Natural killer cell treated with Interleukin-12 subunit alpha and Interleukin-12 subunit beta and Interleukin-15 and Interleukin-18, amount 100 ng/mL, for 72 hours (primary cell): ENCODE results near the gene MRGPRX3. TPM values are rescaled to one million over a fixed set of nuclear protein-coding genes. Genes with fewer than 3 reads are reported as not detected.

ENCODE experiments used
- total RNA-seq, 2 donors: library from RNA; stranded (reverse); gene quantifications; one replicate each; pipeline ENCODE4 v1.2.3, GENCODE V29; 2022

The MRGPRX3 gene
- total RNA-seq, 2 donors from 2014 or later = not detected

Other genes starting within 250 kb of the MRGPRX3 start
- 10 to 100 TPM; 28.8 to 50.7 TPM for gene SERGEF, start 119.5 kb upstream of the MRGPRX3 start, total RNA-seq
- 1 to 10 TPM in 1 of 2 donors, under 1 TPM in 1; 0.36 to 1.2 TPM for gene TPH1, start 86.3 kb upstream of the MRGPRX3 start, total RNA-seq
- gene SAAL1, start 26.5 kb upstream of the MRGPRX3 start, total RNA-seq = 10 to 100 TPM; 25.7 to 38.0 TPM
- not detected for gene MRGPRX4, start 40.3 kb downstream of the MRGPRX3 start, total RNA-seq
- gene SAA4, start 104.2 kb downstream of the MRGPRX3 start, total RNA-seq = not detected
- not detected for gene SAA2, start 116.1 kb downstream of the MRGPRX3 start, total RNA-seq
- not detected for gene SAA1, start 133.7 kb downstream of the MRGPRX3 start, total RNA-seq
- 10 to 100 TPM; 16.5 to 21.3 TPM for gene HPS5, start 189.6 kb downstream of the MRGPRX3 start, total RNA-seq
- 10 to 100 TPM; 46.8 to 50.0 TPM for gene GTF2H1, start 190.0 kb downstream of the MRGPRX3 start, total RNA-seq